GM21381 (cell line): Measurements from ENCODE around the gene FGFR2.
"Not testable (repeated sequence)": the region's sequence is repeated elsewhere in the genome, so short reads cannot be mapped to it uniquely, and the experiment has no call there.

Experiments
- ATAC-seq: cut with Tn5 transposase; IDR thresholded peaks from one replicate; pipeline ENCODE4 v1.9.1; 2021; ENCODE audit warnings: mild to moderate bottlenecking, moderate library complexity; ENCODE audit not compliant: unreplicated experiment

Gene FGFR2

GRCh38 chr10:121556455-121556854, 41.8 kb downstream of the FGFR2 start:
- ATAC-seq, result no peak

GRCh38 chr10:121554916-121555315, 43.3 kb downstream of the FGFR2 start:
- ATAC-seq, result not testable (repeated sequence)

GRCh38 chr10:121553511-121554264, 44.6 kb downstream of the FGFR2 start:
- ATAC-seq, result no peak

GRCh38 chr10:121552746-121553145, 45.5 kb downstream of the FGFR2 start:
- ATAC-seq, result no peak

GRCh38 chr10:121551210-121551885, 46.9 kb downstream of the FGFR2 start:
- no peak for ATAC-seq

GRCh38 chr10:121544301-121544869, 53.9 kb downstream of the FGFR2 start:
- no peak for ATAC-seq

GRCh38 chr10:121543545-121543944, 54.7 kb downstream of the FGFR2 start:
- no peak for ATAC-seq

GRCh38 chr10:121541450-121542120, 56.7 kb downstream of the FGFR2 start:
- no peak for ATAC-seq

- ATAC-seq, result no peak
Measured at GRCh38 chr10:121540732-121541395, 57.4 kb downstream of the FGFR2 start.

GRCh38 chr10:121539786-121540185, 58.5 kb downstream of the FGFR2 start:
- no peak for ATAC-seq

- no peak for ATAC-seq
Measured at GRCh38 chr10:121536310-121536913, 61.8 kb downstream of the FGFR2 start.

- no peak for ATAC-seq
Measured at GRCh38 chr10:121535381-121535780, 62.9 kb downstream of the FGFR2 start.

GRCh38 chr10:121532292-121532864, 65.9 kb downstream of the FGFR2 start:
- ATAC-seq, result no peak

GRCh38 chr10:121531830-121532178, 66.4 kb downstream of the FGFR2 start:
- ATAC-seq, result no peak

- ATAC-seq, result no peak
Measured at GRCh38 chr10:121531076-121531829, 67.0 kb downstream of the FGFR2 start.

- no peak for ATAC-seq
Measured at GRCh38 chr10:121530481-121531075, 67.7 kb downstream of the FGFR2 start.

GRCh38 chr10:121527690-121528089, 70.6 kb downstream of the FGFR2 start:
- no peak for ATAC-seq

GRCh38 chr10:121526801-121527221, 71.4 kb downstream of the FGFR2 start:
- ATAC-seq, result no peak

- no peak for ATAC-seq
Measured at GRCh38 chr10:121526135-121526790, 72.0 kb downstream of the FGFR2 start.
